ENCODE results near the gene IGSF9B. TPM values are rescaled to one million over a fixed set of nuclear protein-coding genes. Genes with fewer than 3 reads are reported as not detected.

The IGSF9B gene
- total RNA-seq, 1 experiment from 2014 or later = not detected

GRCh38 chr11:133901316-133901715 lies 55.5 kb downstream of the IGSF9B start:
- no peaks in the 10 kb centered on the region for H4K20me1 ChIP-seq (ENCODE audit: insufficient read depth)
- peaks cover 47% of the 10 kb centered on the region for H3K27me3 ChIP-seq (ENCODE audit: insufficient read depth, low read depth)
- TF ChIP-seq CTCF (conservative IDR thresholded peaks at IDR 0.05) = no peak
- no peak for TF ChIP-seq EZH2 (IDR thresholded peaks at IDR 0.05; ENCODE audit: low read depth)
- no peaks in the 10 kb centered on the region for H3K9me2 ChIP-seq (ENCODE audit: insufficient read depth)
- H3K36me3 ChIP-seq (ENCODE audit: low read depth) = no peaks in the 10 kb centered on the region
- no peaks in the 10 kb centered on the region for H3K4me1 ChIP-seq (replicated peaks; ENCODE audit: insufficient read depth)
- no peak overlapping the region for H3K27ac ChIP-seq
- ChIA-PET CTCF (no interaction called here), POLR2A (ENCODE audit: unreplicated experiment) (no interaction called here)
- H3K4me2 ChIP-seq = no peak overlapping the region
- no peak overlapping the region for H2AFZ ChIP-seq
- no TSS peak for BruUV-seq (replicated peaks)
- intact Hi-C loops (cut with micrococcal nuclease; ENCODE audit: unreplicated experiment) = no loop called here
- no peak overlapping the region for H3K4me3 ChIP-seq
- no peaks in the 10 kb centered on the region for H3F3A ChIP-seq (ENCODE audit: insufficient read depth, low read depth)
- no peaks in the 10 kb centered on the region for H3K9me3 ChIP-seq (ENCODE audit: insufficient read depth, low read depth)
- no peaks in the 10 kb centered on the region for H3K79me2 ChIP-seq (ENCODE audit: low read depth)
- no peak for DNase-seq

- ChIA-PET CTCF (no interaction called here), POLR2A (ENCODE audit: unreplicated experiment) (no interaction called here)
- Histone ChIP-seq H2AFZ (no peak overlapping the region), H3K27me3 (ENCODE audit: insufficient read depth, low read depth) (peaks cover 47% of the 10 kb centered on the region), H4K20me1 (ENCODE audit: insufficient read depth) (no peaks in the 10 kb centered on the region), H3K9me2 (ENCODE audit: insufficient read depth) (no peaks in the 10 kb centered on the region), H3K36me3 (ENCODE audit: low read depth) (no peaks in the 10 kb centered on the region), H3K27ac (no peak overlapping the region), H3K4me1 (replicated peaks; ENCODE audit: insufficient read depth) (no peaks in the 10 kb centered on the region), H3K4me2 (no peak overlapping the region), H3K4me3 (no peak overlapping the region), H3F3A (ENCODE audit: insufficient read depth, low read depth) (no peaks in the 10 kb centered on the region), H3K79me2 (ENCODE audit: low read depth) (no peaks in the 10 kb centered on the region), H3K9me3 (ENCODE audit: insufficient read depth, low read depth) (no peaks in the 10 kb centered on the region)
- intact Hi-C loops (cut with micrococcal nuclease; ENCODE audit: unreplicated experiment) = no loop called here
- DNase-seq = no peak
- TF ChIP-seq CTCF (conservative IDR thresholded peaks at IDR 0.05) (no peak), EZH2 (IDR thresholded peaks at IDR 0.05; ENCODE audit: low read depth) (no peak)
- BruUV-seq (replicated peaks) = no TSS peak
Observed at GRCh38 chr11:133900176-133901105, 56.3 kb downstream of the IGSF9B start.

GRCh38 chr11:133898770-133899115 lies 58.0 kb downstream of the IGSF9B start:
- no peaks in the 10 kb centered on the region for H3K9me3 ChIP-seq (ENCODE audit: insufficient read depth, low read depth)
- no peak overlapping the region for H3K27ac ChIP-seq
- H3K36me3 ChIP-seq (ENCODE audit: low read depth) = no peaks in the 10 kb centered on the region
- ChIA-PET POLR2A (ENCODE audit: unreplicated experiment) (no interaction called here), CTCF (no interaction called here)
- TF ChIP-seq EZH2 (IDR thresholded peaks at IDR 0.05; ENCODE audit: low read depth) (no peak), CTCF (conservative IDR thresholded peaks at IDR 0.05) (no peak)
- no peak overlapping the region for H3K4me3 ChIP-seq
- H3K27me3 ChIP-seq (ENCODE audit: insufficient read depth, low read depth) = peaks cover 62% of the 10 kb centered on the region
- H3K4me2 ChIP-seq = no peak overlapping the region
- H3K4me1 ChIP-seq (replicated peaks; ENCODE audit: insufficient read depth) = no peaks in the 10 kb centered on the region
- BruUV-seq (replicated peaks) = no TSS peak
- no peaks in the 10 kb centered on the region for H3F3A ChIP-seq (ENCODE audit: insufficient read depth, low read depth)
- intact Hi-C loops (cut with micrococcal nuclease; ENCODE audit: unreplicated experiment) = no loop called here
- no peaks in the 10 kb centered on the region for H3K79me2 ChIP-seq (ENCODE audit: low read depth)
- no peaks in the 10 kb centered on the region for H4K20me1 ChIP-seq (ENCODE audit: insufficient read depth)
- no peaks in the 10 kb centered on the region for H3K9me2 ChIP-seq (ENCODE audit: insufficient read depth)
- no peak for DNase-seq
- no peak overlapping the region for H2AFZ ChIP-seq

All from PC-9 (cell line).